AG08396 (cell line): ENCODE results near the gene C10orf88.

Experiments
- DNase-seq: peaks from one replicate; pipeline ENCODE4 v3.0.0; 2012; ENCODE audit warnings: low spot score, mixed read lengths

C10orf88 gene

GRCh38 chr10:122953902-122954730 lies at the start of gene C10orf88:
TSS of gene C10orf88 (minus strand) at chr10:122954227. CDS start at chr10:122954178, 49 bp downstream.
- peak; percentile 99 for DNase-seq

GRCh38 chr10:123001370-123001769 lies 47.3 kb upstream of the C10orf88 start:
- no peak for DNase-seq

DNA sequence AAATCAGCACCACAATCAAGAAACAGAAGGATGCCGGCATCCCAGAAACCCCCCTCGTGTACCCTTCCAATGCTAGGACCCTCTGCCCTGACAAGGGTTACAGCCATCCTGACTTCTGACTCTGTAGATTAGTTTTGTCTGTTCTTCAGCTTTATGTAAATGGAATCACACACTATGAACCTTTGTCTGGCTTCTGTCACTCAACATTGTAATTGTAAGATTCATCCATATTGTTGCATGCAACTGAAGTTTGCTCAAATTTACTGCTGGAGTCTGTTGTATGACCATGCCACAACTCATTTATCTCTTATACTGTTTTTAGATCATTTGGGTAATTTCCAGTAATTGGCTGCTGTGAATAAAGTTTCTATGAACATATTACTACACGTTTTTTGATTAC lies 46.1 kb upstream of the C10orf88 start:
- DNase-seq, result no peak

- DNase-seq, result no peak
Measured at GRCh38 chr10:122999347-122999746, 45.3 kb upstream of the C10orf88 start.

DNA sequence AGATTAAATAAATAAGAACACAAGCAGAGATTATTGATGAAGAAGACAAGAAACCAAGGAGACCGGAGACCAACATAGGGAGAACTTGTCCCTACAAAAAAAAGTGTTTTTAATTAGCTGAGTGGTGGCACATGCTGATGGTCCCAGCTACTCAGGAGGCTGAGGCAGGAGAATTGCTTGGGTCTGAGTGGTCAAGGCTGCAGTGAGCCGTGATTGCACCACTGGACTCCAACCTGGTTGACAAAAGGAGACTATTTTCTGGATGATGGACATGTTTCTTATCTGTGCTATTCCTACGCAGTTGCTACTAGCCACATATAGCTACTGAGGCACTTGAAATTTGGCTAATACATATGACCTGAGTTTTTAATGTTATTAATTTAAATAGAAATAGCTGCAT lies 44.9 kb upstream of the C10orf88 start:
- DNase-seq, result no peak

DNA sequence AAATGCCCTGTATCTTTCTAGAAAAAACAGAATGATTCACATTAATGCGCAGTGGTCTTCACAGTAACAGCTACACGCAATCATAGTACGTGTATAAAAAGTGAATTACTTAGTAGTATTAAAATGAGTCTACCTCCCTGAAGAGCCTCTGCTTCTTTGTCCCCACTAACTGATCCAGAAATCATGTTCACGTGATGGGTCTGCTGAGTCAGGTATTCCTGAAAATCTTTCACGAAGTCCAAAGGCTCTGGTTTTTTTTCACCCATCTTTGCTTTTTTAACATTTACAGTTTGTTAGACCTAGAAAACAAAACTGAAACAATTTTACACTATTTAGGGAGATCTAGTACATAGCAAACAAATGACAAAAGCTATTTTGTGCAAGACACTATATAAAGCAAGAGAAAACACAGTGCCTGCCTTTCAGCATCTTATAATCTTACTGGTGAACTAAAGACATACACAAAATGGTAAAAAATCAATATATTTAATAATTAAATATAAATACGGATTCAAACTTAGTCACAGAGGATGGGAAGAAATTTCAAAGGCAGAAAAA lies 44.4 kb upstream of the C10orf88 start:
- no peak for DNase-seq

GRCh38 chr10:122997864-122998263 lies 43.8 kb upstream of the C10orf88 start:
- no peak for DNase-seq

DNA sequence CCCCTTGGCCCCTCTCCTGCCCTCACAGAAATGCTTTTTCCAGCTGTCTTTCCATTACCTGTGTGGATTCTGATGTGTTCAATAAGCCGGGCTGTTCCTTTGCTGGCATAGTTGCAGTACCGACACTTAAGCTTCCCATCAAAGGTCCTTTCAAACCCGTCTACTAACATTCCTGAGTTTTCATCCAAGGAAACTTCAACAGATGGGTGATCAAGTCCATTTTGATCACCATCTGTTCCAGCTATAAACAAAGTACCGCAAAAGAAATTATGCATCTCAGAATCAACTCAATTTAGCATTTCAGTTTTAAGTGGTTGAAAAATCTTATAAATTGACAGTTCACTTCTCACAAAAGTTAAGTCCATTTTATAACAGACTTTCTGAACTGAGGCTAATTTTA lies 41.9 kb upstream of the C10orf88 start:
- DNase-seq, result no peak

DNA sequence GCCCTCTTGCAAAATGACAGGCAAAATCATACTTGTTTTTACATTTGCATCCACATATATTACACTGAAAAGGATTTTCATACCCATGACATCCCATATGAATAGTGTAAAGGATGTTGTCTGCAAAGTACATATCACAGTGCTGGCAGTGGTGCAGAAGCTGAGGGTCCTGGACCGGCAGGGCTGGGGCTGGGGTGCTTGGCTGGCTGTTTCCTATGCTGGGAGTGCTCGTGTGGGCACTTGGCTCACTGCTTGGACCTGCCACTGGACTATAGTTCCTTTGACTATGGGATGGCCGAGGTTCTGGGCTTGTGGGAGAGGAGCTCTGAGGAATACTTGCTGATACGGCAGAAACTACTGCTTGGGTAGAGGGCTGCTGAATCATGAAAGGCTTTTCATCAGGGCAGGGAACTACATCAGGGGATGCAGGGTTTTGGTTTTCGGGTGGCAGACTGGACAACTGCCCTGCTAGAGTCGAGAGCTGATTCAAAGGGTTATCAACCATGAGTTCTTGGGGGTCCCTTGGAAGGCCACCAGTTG lies 39.8 kb upstream of the C10orf88 start:
- no peak for DNase-seq

- no peak for DNase-seq
Measured at GRCh38 chr10:122992031-122992585, 38.1 kb upstream of the C10orf88 start.

- no peak for DNase-seq
Measured at GRCh38 chr10:122990278-122990677, 36.3 kb upstream of the C10orf88 start.

GRCh38 chr10:122988501-122988900 lies 34.5 kb upstream of the C10orf88 start:
- no peak for DNase-seq

- DNase-seq, result peak; percentile 51
Measured at GRCh38 chr10:122986335-122986734, 32.3 kb upstream of the C10orf88 start.

- DNase-seq, result no peak
Measured at GRCh38 chr10:122984708-122985107, 30.7 kb upstream of the C10orf88 start.

DNA sequence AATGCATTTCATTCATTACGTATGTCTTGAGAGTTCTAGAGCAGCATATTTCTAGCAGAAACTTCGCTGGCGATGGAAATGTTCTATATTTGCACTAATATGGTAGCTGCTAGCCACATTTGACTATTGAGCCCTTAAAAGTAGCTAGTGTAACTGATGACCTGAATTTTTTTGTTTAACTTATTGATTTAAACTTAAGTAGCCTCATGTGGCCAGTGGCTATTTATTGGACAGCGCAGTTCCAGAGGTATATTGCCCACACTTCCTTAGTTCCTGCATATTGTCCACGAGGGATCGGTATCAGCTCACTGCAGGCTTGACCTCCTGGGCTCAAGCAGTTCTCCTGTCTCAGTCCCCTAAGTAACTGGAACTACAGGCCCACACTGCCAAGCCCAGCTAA lies 29.9 kb upstream of the C10orf88 start:
- DNase-seq, result no peak

DNA sequence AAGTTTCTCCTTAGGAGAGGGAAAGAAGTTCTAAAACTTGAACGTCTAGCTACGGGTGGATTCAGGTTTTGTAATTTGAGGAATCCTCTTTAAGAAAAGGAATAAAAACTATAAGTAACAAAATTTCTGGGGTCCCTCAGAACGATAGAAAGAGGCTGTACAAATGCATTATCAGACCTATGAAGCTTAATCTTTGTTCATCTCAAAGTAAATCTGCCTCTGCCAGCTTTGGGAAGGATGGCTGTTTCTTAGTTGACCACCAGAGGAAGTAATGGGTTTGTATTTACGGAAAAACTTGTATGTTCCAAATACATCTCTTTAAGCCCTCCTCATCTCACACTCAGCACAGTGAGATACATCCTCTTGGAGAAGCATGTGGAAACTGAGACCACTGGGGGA lies 27.0 kb upstream of the C10orf88 start:
- peak; percentile 49 for DNase-seq

DNA sequence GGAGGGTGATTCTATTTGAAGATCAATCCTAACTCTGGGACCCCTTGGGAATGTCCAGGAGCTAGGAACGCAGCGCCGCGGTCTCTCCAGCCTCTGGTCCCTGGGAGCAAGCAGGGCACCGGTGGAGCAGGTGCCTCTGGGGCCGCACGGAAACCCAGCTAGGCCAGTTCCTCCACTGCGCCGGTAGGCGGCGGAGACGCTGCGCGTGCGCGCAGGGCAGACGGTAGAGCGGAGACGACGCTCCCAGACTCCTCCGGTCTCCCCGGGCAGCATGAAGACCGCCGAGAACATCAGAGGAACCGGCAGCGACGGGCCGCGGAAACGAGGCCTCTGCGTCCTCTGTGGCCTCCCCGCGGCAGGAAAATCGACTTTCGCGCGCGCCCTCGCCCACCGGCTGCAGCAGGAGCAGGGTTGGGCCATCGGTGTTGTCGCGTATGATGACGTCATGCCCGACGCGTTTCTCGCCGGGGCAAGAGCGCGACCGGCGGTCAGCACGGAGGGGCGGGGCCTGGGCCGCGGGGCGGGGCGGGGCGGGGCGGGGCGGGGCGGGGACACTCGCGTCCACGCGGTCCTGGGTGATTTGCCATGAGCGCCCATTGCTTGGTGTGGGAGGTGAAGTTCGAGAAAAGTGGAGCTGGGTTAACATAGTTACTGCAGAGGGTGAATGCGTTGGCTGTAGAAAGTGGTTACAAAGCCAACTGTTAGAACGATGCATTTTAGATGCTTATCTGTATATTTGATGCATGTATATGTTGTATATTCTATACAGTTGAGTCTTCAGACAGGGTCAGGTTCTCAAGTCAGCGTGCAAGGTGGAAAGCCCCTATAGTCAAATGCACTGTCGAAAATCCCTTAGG lies 26.4 kb upstream of the C10orf88 start, which contains the start of gene PSTK:
Gene PSTK (plus strand): TSS at position 193 of the 857 bp plus-strand sequence. CDS start 79 bp downstream, at position 272.
- peak; percentile 98 for DNase-seq

GRCh38 chr10:122974543-122975064 lies 20.6 kb upstream of the C10orf88 start:
- DNase-seq, result no peak

DNA sequence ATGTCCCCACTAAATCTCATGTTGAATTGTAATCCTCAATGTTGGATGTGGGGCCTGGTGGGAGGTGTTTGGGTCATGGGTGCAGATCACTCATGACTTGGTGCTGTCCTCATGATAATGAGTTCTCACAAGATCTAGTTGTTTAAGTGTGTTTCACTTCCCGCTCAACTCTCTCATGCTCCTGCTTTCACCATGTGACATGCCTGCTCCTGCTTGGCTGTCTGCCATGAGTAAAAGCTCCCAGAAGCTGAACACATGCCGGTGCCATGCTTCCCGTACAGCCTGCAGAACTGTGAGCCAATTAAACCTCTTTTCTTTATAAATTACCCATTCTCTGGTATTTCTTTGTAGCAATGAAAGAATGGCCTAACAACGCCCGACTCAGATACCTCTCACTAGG lies 20.0 kb upstream of the C10orf88 start:
- DNase-seq, result no peak

GRCh38 chr10:122968698-122969097 lies 14.7 kb upstream of the C10orf88 start:
- DNase-seq, result no peak

DNA sequence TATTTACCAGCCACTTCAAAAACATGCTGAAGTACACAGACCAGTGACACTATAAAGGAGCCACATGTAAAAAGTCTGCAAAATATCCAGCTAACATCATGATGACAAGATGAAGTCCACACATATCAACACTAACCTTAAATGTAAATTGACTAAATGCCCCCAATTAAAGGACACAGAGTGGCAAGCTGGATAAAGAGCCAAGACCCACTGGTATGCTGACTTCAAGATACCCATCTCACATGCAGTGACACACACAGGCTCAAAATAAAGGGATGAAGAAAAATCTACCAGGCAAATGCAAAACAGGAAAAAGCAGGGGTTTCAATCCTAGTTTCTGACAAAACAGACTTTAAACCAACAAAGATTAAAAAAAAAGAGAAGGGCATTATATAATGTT lies 12.9 kb upstream of the C10orf88 start:
- DNase-seq, result no peak

DNA sequence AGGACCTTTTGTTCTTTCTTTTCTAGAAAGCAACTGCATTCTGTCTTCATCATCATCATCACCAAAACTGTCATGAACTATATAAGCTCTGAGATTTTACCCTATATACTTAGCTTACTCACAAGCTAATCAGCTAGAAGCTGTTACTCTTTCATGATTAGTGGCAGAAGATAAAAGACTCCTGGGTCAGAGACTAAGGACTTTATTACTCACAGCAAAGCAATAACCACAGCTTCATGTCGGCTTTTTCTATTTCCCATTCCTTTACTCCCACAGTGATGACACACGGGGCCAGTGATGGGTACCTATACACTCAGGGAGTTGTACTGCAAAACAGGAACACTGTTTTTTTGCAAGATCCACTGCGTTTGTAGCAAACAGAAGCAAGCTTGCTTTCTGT lies 8.4 kb upstream of the C10orf88 start:
- no peak for DNase-seq
